IMR-90 (cell line): ENCODE data around the gene VEGFA. TPM values are rescaled to one million over a fixed set of nuclear protein-coding genes. Genes with fewer than 3 reads are reported as not detected.

Source experiments
- ATAC-seq: fragments of 200-7000 bp; cut with Tn5 transposase; 2 replicates; pipeline ENCODE4 v1.9.1; 2020; ENCODE audit warnings: low read depth, mild to moderate bottlenecking, moderate library complexity
- BruUV-seq: library from RNA; stranded (reverse); fragments of 400-500 nt; replicated peaks from 2 replicates; lab custom pipeline; 2021; lab: Mats Ljungman, UMichigan
- CTCF ChIA-PET: fragments of 300-600 bp; formaldehyde crosslinking; extraction: SDS; loops from one replicate; lab custom pipeline; 2021; ENCODE audit warnings: antibody characterized with exemption; lab: Yijun Ruan, JAX
- POLR2A ChIA-PET: fragments of 300-600 bp; sonication (Branson Sonifier 250); formaldehyde crosslinking; loops from one replicate; lab custom pipeline; 2022; ENCODE audit warnings: antibody characterized with exemption; ENCODE audit not compliant: unreplicated experiment; lab: Charles Lee
- DNase-seq: peaks from one replicate; pipeline ENCODE4 v3.0.0; 2013
- H2AFZ ChIP-seq: replicated peaks from 2 replicates; pipeline ENCODE3; 2013; ENCODE audit warnings: low read length, mild to moderate bottlenecking; ENCODE audit not compliant: poor library complexity
- H2AK5ac ChIP-seq: 2 replicates; pipeline ENCODE4 v1.6.1; 2013; ENCODE audit warnings: low read depth, low read length, inconsistent platforms
- H2AK9ac ChIP-seq: replicated peaks from 2 replicates; pipeline ENCODE3; 2013; ENCODE audit warnings: mild to moderate bottlenecking, low read depth, low read length, moderate library complexity; ENCODE audit not compliant: poor library complexity
- H2BK120ac ChIP-seq: 2 replicates; pipeline ENCODE4 v1.6.1; 2013; ENCODE audit warnings: low read depth, low read length, inconsistent platforms
- H2BK15ac ChIP-seq: 3 replicates; pipeline ENCODE4 v1.6.1; 2013; ENCODE audit warnings: low read depth, low read length, inconsistent platforms
- H2BK20ac ChIP-seq: 2 replicates; pipeline ENCODE4 v1.6.1; 2013; ENCODE audit warnings: low read depth, mild to moderate bottlenecking, inconsistent platforms, low read length, moderate library complexity
- H2BK5ac ChIP-seq: 2 replicates; pipeline ENCODE4 v1.6.1; 2013; ENCODE audit warnings: mild to moderate bottlenecking, low read depth, low read length, inconsistent platforms; ENCODE audit not compliant: poor library complexity, severe bottlenecking
- H3K14ac ChIP-seq: replicated peaks from 2 replicates; pipeline ENCODE4 v1.6.1; 2013; ENCODE audit warnings: low read depth, low read length, inconsistent platforms
- H3K18ac ChIP-seq: 2 replicates; pipeline ENCODE4 v1.6.1; 2013; ENCODE audit warnings: low read depth, low read length, control low read depth
- H3K23ac ChIP-seq: 2 replicates; pipeline ENCODE4 v1.6.1; 2013; ENCODE audit warnings: low read depth, low read length, inconsistent platforms
- H3K27ac ChIP-seq: 2 replicates; pipeline ENCODE4 v1.5.1; 2013; ENCODE audit warnings: mild to moderate bottlenecking, control low read depth, low read length; ENCODE audit not compliant: insufficient read depth
- H3K27me3 ChIP-seq: 2 replicates; pipeline ENCODE4 v1.6.1; 2013; ENCODE audit warnings: low read length; ENCODE audit not compliant: control insufficient read depth, insufficient read depth
- H3K36me3 ChIP-seq: 2 replicates; pipeline ENCODE4 v1.6.1; 2013; ENCODE audit warnings: low read length, mixed read lengths; ENCODE audit not compliant: control insufficient read depth, insufficient read depth
- H3K4ac ChIP-seq: 2 replicates; pipeline ENCODE4 v1.6.1; 2013; ENCODE audit warnings: low read depth, low read length, inconsistent platforms
- H3K4me1 ChIP-seq: 2 replicates; pipeline ENCODE4 v1.6.1; 2013; ENCODE audit warnings: low read length, mixed read lengths; ENCODE audit not compliant: control insufficient read depth, insufficient read depth
- H3K4me2 ChIP-seq: 2 replicates; pipeline ENCODE4 v1.6.1; 2013; ENCODE audit warnings: low read depth, mild to moderate bottlenecking, control low read depth, low read length, moderate library complexity
- H3K4me3 ChIP-seq: 2 replicates; pipeline ENCODE4 v1.5.1; 2013; ENCODE audit warnings: low read depth, mild to moderate bottlenecking, control low read depth, low read length, moderate library complexity; ENCODE audit not compliant: insufficient read depth
- H3K56ac ChIP-seq: 2 replicates; pipeline ENCODE4 v1.6.1; 2013; ENCODE audit warnings: low read length, inconsistent platforms; ENCODE audit not compliant: insufficient read depth; ENCODE audit errors: extremely low read depth
- H3K79me1 ChIP-seq, 2 experiments: 2 replicates each; pipeline ENCODE4 v1.6.1; 2013; ENCODE audit warnings: low read length in 2 of 2, inconsistent platforms in 1 of 2, low read depth in 1 of 2
- H3K9ac ChIP-seq: 2 replicates; pipeline ENCODE4 v1.6.1; 2013; ENCODE audit warnings: low read depth, low read length, control low read depth
- H3K9me1 ChIP-seq: 2 replicates; pipeline ENCODE4 v1.6.1; 2013; ENCODE audit warnings: low read length, inconsistent platforms; ENCODE audit not compliant: insufficient read depth
- H3K9me3 ChIP-seq: 2 replicates; pipeline ENCODE4 v1.6.1; 2013; ENCODE audit warnings: low read length; ENCODE audit not compliant: control insufficient read depth, insufficient read depth
- H4K20me1 ChIP-seq: 2 replicates; pipeline ENCODE4 v1.6.1; 2013; ENCODE audit warnings: low read length, inconsistent platforms; ENCODE audit not compliant: insufficient read depth
- H4K5ac ChIP-seq: 2 replicates; pipeline ENCODE4 v1.6.1; 2013; ENCODE audit warnings: mild to moderate bottlenecking, low read depth, low read length, control low read depth
- H4K8ac ChIP-seq, 2 experiments: 2 replicates each; pipeline ENCODE4 v1.6.1; 2013; ENCODE audit warnings: low read depth in 2 of 2, low read length in 2 of 2, control low read depth in 1 of 2, inconsistent platforms in 1 of 2
- H4K91ac ChIP-seq: 2 replicates; pipeline ENCODE4 v1.6.1; 2013; ENCODE audit warnings: low read depth, low read length, inconsistent platforms; ENCODE audit not compliant: insufficient read depth
- BHLHE40 ChIP-seq: fragments of 150-350 bp; IDR thresholded peaks from 2 replicates; pipeline ENCODE4 v1.6.1; 2016; ENCODE audit warnings: mild to moderate bottlenecking, low read depth, low read length
- CEBPB ChIP-seq: IDR thresholded peaks from 2 replicates; pipeline ENCODE4 v1.6.1; 2012; ENCODE audit warnings: low read depth, low read length, improper control_type of control experiment
- CHD1 ChIP-seq: IDR thresholded peaks from 2 replicates; pipeline ENCODE4 v1.6.1; 2012; ENCODE audit warnings: low read depth, low read length, improper control_type of control experiment
- FOS ChIP-seq: fragments of 150-350 bp; IDR thresholded peaks from 2 replicates; pipeline ENCODE4 v1.6.1; 2016; ENCODE audit warnings: low read depth, low read length
- MXI1 ChIP-seq: IDR thresholded peaks from 2 replicates; pipeline ENCODE4 v1.6.1; 2012; ENCODE audit warnings: low read depth, mild to moderate bottlenecking, low read length, moderate library complexity, borderline replicate concordance
- NFE2L2 ChIP-seq: fragments of 150-350 bp; IDR thresholded peaks from 2 replicates; pipeline ENCODE4 v1.6.1; 2016; ENCODE audit warnings: low read depth, mild to moderate bottlenecking, low read length
- RAD21 ChIP-seq: IDR thresholded peaks from 2 replicates; pipeline ENCODE4 v1.6.1; 2012; ENCODE audit warnings: low read length, improper control_type of control experiment
- SMC3 ChIP-seq: fragments of 150-350 bp; IDR thresholded peaks from 2 replicates; pipeline ENCODE4 v1.6.1; 2016; ENCODE audit warnings: low read depth, mild to moderate bottlenecking, antibody characterized with exemption, low read length, moderate library complexity
- USF2 ChIP-seq: fragments of 150-350 bp; IDR thresholded peaks from 2 replicates; pipeline ENCODE4 v1.6.1; 2017; ENCODE audit warnings: mild to moderate bottlenecking, antibody characterized with exemption, low read length, low read depth
- WGBS, 2 experiments: methylation state at CpG; one replicate each; pipeline versions ENCODE4 v1.1.5 to v1.1.7; 2013; ENCODE audit warnings: missing lambda C conversion rate in 2 of 2; ENCODE audit not compliant: insufficient read length in 1 of 2; ENCODE audit errors: extremely low coverage in 2 of 2; 5-methylcytosine and 5-hydroxymethylcytosine counted together
- dilution Hi-C: fragments of 300-500 bp; cut with HindIII; formaldehyde crosslinking; loops from one replicate; pipeline ENCODE4 v1.14.3; 2018; ENCODE audit warnings: low sequenced_read_pairs; ENCODE audit not compliant: unreplicated experiment
- in situ Hi-C: fragments of 300-500 bp; cut with MboI; formaldehyde crosslinking; loops from 3 replicates; pipeline ENCODE4 v1.14.3; 2019; ENCODE audit warnings: low sequenced_read_pairs, inconsistent platforms, mixed read lengths
- intact Hi-C: fragments of 100-400 bp; cut with micrococcal nuclease; formaldehyde crosslinking; loops from 2 replicates; pipeline ENCODE4 v1.10.0; 2022
- polyA plus RNA-seq, 3 experiments: library from polyadenylated mRNA; depleted of rRNA; stranded (reverse); fragments of >200 nt; gene quantifications; 2 replicates each; pipeline ENCODE4 v1.2.3, GENCODE V29; 2012; ENCODE audit warnings: low replicate concordance in 1 of 3
- total RNA-seq: library from RNA; depleted of rRNA; stranded (reverse); fragments of >200 nt; gene quantifications from 2 replicates; pipeline ENCODE4 v1.2.3, GENCODE V29; 2012

Gene VEGFA
- total and polyA plus RNA-seq, 2 of the 4 experiments (the other 2 are of a cell fraction), result 190 to 234 TPM

GRCh38 chr6:43830775-43831174 is 60.8 kb downstream of the VEGFA start:
- H2AK5ac ChIP-seq, result no peak overlapping the region
- intact Hi-C loops (no loop called here), in situ Hi-C loops (no loop called here), dilution Hi-C loops (no loop called here)
- DNase-seq, result no peak
- no peak overlapping the region for H4K91ac ChIP-seq
- H2BK120ac ChIP-seq, result no peak overlapping the region
- H3K18ac ChIP-seq, result no peak overlapping the region
- H2AK9ac ChIP-seq, result no peak overlapping the region
- no peak overlapping the region for H2BK15ac ChIP-seq
- no peak overlapping the region for H4K8ac ChIP-seq
- POLR2A ChIA-PET, result no interaction called here
- no peak overlapping the region for H2BK20ac ChIP-seq
- H3K27ac ChIP-seq, result no peak overlapping the region
- peaks cover 5% of the 10 kb centered on the region; the same call in 1 of the 2 replicates for H3K9me1 ChIP-seq
- no peak overlapping the region for H3K4me3 ChIP-seq
- no peak overlapping the region for H3K4ac ChIP-seq
- no peaks in the 10 kb centered on the region for H3K36me3 ChIP-seq
- no peak overlapping the region for H3K23ac ChIP-seq
- no peak overlapping the region for H3K14ac ChIP-seq
- TF ChIP-seq USF2, result no peak
- no peak for TF ChIP-seq CEBPB
- TF ChIP-seq NFE2L2, result no peak
- no peak for TF ChIP-seq CHD1
- no peak for TF ChIP-seq RAD21
- TF ChIP-seq SMC3, result no peak
- TF ChIP-seq BHLHE40, result no peak
- TF ChIP-seq FOS, result no peak
- no peak for TF ChIP-seq MXI1
- CTCF ChIA-PET, result no interaction called here
- no peaks in the 10 kb centered on the region for H3K9me3 ChIP-seq
- H3K56ac ChIP-seq, result no peak overlapping the region
- H3K4me2 ChIP-seq, result no peak overlapping the region
- no TSS peak for BruUV-seq
- H3K27me3 ChIP-seq, result peaks cover 32% of the 10 kb centered on the region
- H4K20me1 ChIP-seq, result no peaks in the 10 kb centered on the region
- no peak for ATAC-seq
- WGBS, 2 experiments, result 92% methylated on average over 2 of the region's 8 CpGs; no CpG with 5 or more reads in 1 of the 2 experiments
- no peak overlapping the region for H2BK5ac ChIP-seq
- no peak overlapping the region for H4K5ac ChIP-seq
- no peaks in the 10 kb centered on the region for H3K79me1 ChIP-seq
- H3K4me1 ChIP-seq, result peaks cover 8% of the 10 kb centered on the region
- no peak overlapping the region for H2AFZ ChIP-seq
- H3K9ac ChIP-seq, result no peak overlapping the region
